Panc1 (cell line): ENCODE data around the gene TMCO4. TPM values are rescaled to one million over a fixed set of nuclear protein-coding genes. Genes with fewer than 3 reads are reported as not detected.

Source experiments
- ATAC-seq: fragments of 200-7000 bp; cut with Tn5 transposase; 2 replicates; pipeline ENCODE4 v1.9.1; 2020; ENCODE audit warnings: mild to moderate bottlenecking, moderate library complexity
- BruUV-seq: library from RNA; stranded (reverse); fragments of 400-500 nt; replicated peaks from 2 replicates; lab custom pipeline; 2021; lab: Mats Ljungman, UMichigan
- CTCF ChIA-PET: fragments of 300-600 bp; sonication (Branson Sonifier 250); formaldehyde crosslinking; loops from one replicate; lab custom pipeline; 2022; ENCODE audit warnings: antibody characterized with exemption; lab: Charles Lee
- POLR2A ChIA-PET: fragments of 300-600 bp; sonication (Branson Sonifier 250); formaldehyde crosslinking; loops from one replicate; lab custom pipeline; 2022; ENCODE audit warnings: antibody characterized with exemption; lab: Charles Lee
- DNase-seq: peaks from one replicate; pipeline ENCODE4 v3.0.0-alpha.2; 2010; ENCODE audit warnings: low read depth, low spot score
- H3K27ac ChIP-seq: 2 replicates; pipeline ENCODE4 v1.5.1; 2011; ENCODE audit warnings: mild to moderate bottlenecking, low read length, inconsistent platforms
- H3K27me3 ChIP-seq: fragments of 200-500 bp; sonication (Bioruptor generic); 2 replicates; pipeline ENCODE4 v1.6.0; 2014; ENCODE audit warnings: low read length, inconsistent platforms; ENCODE audit not compliant: control insufficient read depth, insufficient read depth
- H3K36me3 ChIP-seq: fragments of 200-500 bp; sonication (Bioruptor generic); 2 replicates; pipeline ENCODE4 v1.5.1; 2014; ENCODE audit warnings: inconsistent platforms, mild to moderate bottlenecking, low read length, moderate library complexity; ENCODE audit not compliant: control insufficient read depth, insufficient read depth
- H3K4me1 ChIP-seq: 2 replicates; pipeline ENCODE4 v1.5.1; 2011; ENCODE audit warnings: inconsistent platforms, mild to moderate bottlenecking, low read length, moderate library complexity; ENCODE audit not compliant: control insufficient read depth, insufficient read depth
- H3K4me3 ChIP-seq, 2 experiments: 2 replicates each; pipeline ENCODE4 v1.5.1; 2011 to 2012; ENCODE audit warnings: low read depth in 2 of 2, low read length in 2 of 2, mild to moderate bottlenecking in 2 of 2, inconsistent platforms in 1 of 2, moderate library complexity in 1 of 2
- H3K9me3 ChIP-seq: fragments of 200-500 bp; sonication (Bioruptor generic); 2 replicates; pipeline ENCODE4 v1.5.1; 2014; ENCODE audit warnings: low read depth, mild to moderate bottlenecking, inconsistent platforms, low read length, moderate library complexity; ENCODE audit not compliant: control insufficient read depth, insufficient read depth
- POLR2AphosphoS5 ChIP-seq: IDR thresholded peaks from 2 replicates; pipeline ENCODE4 v1.6.1; 2012; ENCODE audit warnings: mild to moderate bottlenecking, low read depth, low read length, moderate library complexity
- SIN3A ChIP-seq: IDR thresholded peaks from 2 replicates; pipeline ENCODE4 v1.6.1; 2012; ENCODE audit warnings: low read depth, mild to moderate bottlenecking, low read length, moderate library complexity, borderline replicate concordance; ENCODE audit not compliant: insufficient read depth
- TCF7L2 ChIP-seq: IDR thresholded peaks from 2 replicates; pipeline ENCODE4 v1.6.1; 2011; ENCODE audit warnings: mild to moderate bottlenecking, low read depth, low read length, inconsistent platforms
- in situ Hi-C: cut with HindIII; loops from 2 replicates; pipeline ENCODE4 v1.10.0; 2016; ENCODE audit warnings: low sequenced_read_pairs, low pct_unique_long_range_greater_than_20kb
- intact Hi-C: fragments of 100-400 bp; cut with micrococcal nuclease; formaldehyde crosslinking; loops from one replicate; pipeline ENCODE4 v1.10.0; 2022; ENCODE audit not compliant: unreplicated experiment
- total RNA-seq: library from RNA; stranded (reverse); gene quantifications from one replicate; pipeline ENCODE4 v1.2.1, GENCODE V29; 2021; ENCODE audit not compliant: unreplicated experiment
- TF ChIP-seq, protein P1 (sequence below), 2 experiments: IDR thresholded peaks; 2 replicates each; pipeline ENCODE4 v1.6.1; 2011 to 2012; ENCODE audit warnings: low read depth in 2 of 2, control low read depth in 1 of 2, low read length in 1 of 2, mild to moderate bottlenecking in 1 of 2, moderate library complexity in 1 of 2; ENCODE audit not compliant: insufficient read depth in 1 of 2
- TF ChIP-seq, protein P2 (sequence below): fragments of 450-650 bp; IDR thresholded peaks from 2 replicates; pipeline ENCODE4 v1.5.1; 2017; ENCODE audit warnings: mild to moderate bottlenecking

Gene TMCO4
- total RNA-seq, 1 experiment from 2014 or later: 13.2 TPM

DNA sequence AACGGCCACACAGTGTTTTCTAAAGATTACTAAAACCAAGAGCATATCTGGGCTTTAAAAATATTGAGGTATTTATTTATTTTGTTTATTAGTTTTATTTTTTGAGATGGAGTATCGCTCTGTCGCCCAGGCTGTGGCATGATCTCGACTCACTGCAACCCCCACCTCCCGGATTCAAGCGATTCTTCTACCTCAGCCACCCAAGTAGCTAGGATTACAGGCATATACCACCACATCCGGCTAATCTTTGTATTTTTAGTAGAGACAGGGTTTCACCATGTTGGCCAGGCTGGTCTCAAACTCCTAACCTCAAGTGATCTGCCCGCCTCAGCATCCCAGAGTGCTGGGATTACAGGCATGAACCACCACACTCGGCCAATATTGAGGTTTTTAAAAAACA is 23.9 kb downstream of the TMCO4 start:
- CTCF ChIA-PET: no interaction called here
- no TSS peak for BruUV-seq

DNA sequence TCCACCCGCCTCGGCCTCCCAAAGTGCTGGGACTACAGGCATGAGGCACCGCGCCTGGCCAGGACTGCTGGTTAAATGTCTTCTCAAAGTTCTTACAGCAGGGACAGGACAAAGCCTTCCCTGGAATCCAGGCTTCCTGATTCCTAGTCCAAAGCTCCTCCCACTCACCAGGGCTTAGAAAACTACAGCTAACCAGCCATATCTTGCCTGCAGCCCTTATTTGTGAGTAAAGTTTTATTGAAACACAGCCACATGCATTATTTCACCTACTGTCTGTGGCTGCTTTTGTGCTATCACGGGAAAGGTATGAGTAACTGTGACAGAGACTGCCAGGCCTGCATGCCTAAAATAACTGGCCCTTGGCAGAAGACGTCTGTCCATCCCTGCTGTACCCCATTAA is 24.4 kb downstream of the TMCO4 start:
- TF ChIP-seq, protein P1, sequence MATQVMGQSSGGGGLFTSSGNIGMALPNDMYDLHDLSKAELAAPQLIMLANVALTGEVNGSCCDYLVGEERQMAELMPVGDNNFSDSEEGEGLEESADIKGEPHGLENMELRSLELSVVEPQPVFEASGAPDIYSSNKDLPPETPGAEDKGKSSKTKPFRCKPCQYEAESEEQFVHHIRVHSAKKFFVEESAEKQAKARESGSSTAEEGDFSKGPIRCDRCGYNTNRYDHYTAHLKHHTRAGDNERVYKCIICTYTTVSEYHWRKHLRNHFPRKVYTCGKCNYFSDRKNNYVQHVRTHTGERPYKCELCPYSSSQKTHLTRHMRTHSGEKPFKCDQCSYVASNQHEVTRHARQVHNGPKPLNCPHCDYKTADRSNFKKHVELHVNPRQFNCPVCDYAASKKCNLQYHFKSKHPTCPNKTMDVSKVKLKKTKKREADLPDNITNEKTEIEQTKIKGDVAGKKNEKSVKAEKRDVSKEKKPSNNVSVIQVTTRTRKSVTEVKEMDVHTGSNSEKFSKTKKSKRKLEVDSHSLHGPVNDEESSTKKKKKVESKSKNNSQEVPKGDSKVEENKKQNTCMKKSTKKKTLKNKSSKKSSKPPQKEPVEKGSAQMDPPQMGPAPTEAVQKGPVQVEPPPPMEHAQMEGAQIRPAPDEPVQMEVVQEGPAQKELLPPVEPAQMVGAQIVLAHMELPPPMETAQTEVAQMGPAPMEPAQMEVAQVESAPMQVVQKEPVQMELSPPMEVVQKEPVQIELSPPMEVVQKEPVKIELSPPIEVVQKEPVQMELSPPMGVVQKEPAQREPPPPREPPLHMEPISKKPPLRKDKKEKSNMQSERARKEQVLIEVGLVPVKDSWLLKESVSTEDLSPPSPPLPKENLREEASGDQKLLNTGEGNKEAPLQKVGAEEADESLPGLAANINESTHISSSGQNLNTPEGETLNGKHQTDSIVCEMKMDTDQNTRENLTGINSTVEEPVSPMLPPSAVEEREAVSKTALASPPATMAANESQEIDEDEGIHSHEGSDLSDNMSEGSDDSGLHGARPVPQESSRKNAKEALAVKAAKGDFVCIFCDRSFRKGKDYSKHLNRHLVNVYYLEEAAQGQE (IDR thresholded peaks at IDR 0.05; ENCODE audit: insufficient read depth in 1 of 2, low read depth in 2 of 2, low read length in 1 of 2): no peak
- TF ChIP-seq TCF7L2 (no peak), POLR2AphosphoS5 (no peak), SIN3A (no peak)
- TF ChIP-seq, protein P2, sequence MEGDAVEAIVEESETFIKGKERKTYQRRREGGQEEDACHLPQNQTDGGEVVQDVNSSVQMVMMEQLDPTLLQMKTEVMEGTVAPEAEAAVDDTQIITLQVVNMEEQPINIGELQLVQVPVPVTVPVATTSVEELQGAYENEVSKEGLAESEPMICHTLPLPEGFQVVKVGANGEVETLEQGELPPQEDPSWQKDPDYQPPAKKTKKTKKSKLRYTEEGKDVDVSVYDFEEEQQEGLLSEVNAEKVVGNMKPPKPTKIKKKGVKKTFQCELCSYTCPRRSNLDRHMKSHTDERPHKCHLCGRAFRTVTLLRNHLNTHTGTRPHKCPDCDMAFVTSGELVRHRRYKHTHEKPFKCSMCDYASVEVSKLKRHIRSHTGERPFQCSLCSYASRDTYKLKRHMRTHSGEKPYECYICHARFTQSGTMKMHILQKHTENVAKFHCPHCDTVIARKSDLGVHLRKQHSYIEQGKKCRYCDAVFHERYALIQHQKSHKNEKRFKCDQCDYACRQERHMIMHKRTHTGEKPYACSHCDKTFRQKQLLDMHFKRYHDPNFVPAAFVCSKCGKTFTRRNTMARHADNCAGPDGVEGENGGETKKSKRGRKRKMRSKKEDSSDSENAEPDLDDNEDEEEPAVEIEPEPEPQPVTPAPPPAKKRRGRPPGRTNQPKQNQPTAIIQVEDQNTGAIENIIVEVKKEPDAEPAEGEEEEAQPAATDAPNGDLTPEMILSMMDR: no peak
- intact Hi-C loops (no loop called here), in situ Hi-C loops (no loop called here)
- Histone ChIP-seq H3K27me3 (no peaks in the 10 kb centered on the region), H3K4me3 (no peak overlapping the region), H3K9me3 (no peaks in the 10 kb centered on the region), H3K4me1 (no peaks in the 10 kb centered on the region), H3K36me3 (no peaks in the 10 kb centered on the region), H3K27ac (no peak overlapping the region)
- ChIA-PET CTCF (no interaction called here), POLR2A (no interaction called here)
- no peak for DNase-seq
- BruUV-seq: no TSS peak
- ATAC-seq: no peak

More for the DNA sequence above, 23.9 kb downstream of the TMCO4 start:
- intact Hi-C loops (no loop called here), in situ Hi-C loops (no loop called here)
- POLR2A ChIA-PET: no interaction called here
- Histone ChIP-seq H3K27me3 (no peaks in the 10 kb centered on the region), H3K36me3 (no peaks in the 10 kb centered on the region), H3K27ac (no peak overlapping the region), H3K4me1 (no peaks in the 10 kb centered on the region), H3K4me3 (no peak overlapping the region), H3K9me3 (no peaks in the 10 kb centered on the region)
- no peak for ATAC-seq
- TF ChIP-seq POLR2AphosphoS5 (no peak), SIN3A (no peak), TCF7L2 (no peak)
- TF ChIP-seq, protein P2: no peak
- TF ChIP-seq, protein P1 (IDR thresholded peaks at IDR 0.05; ENCODE audit: insufficient read depth in 1 of 2, low read depth in 2 of 2, low read length in 1 of 2): no peak
- DNase-seq: no peak
